Sigmoid colon (tissue), 7 donors: ENCODE data around the gene CNTLN. TPM values are rescaled to one million over a fixed set of nuclear protein-coding genes. Genes with fewer than 3 reads are reported as not detected.

Experiments used
- DNase-seq: peaks from one replicate; pipeline ENCODE4 v3.0.0-alpha.2; 2019
- H3K27ac ChIP-seq, 4 donors: fragments of 200-600 bp; sonication (generic); one replicate each; pipeline ENCODE4 v1.5.1; 2016 to 2019; ENCODE audit warnings: mild to moderate bottlenecking in 1 of 4
- H3K27me3 ChIP-seq, 3 donors: fragments of 200-600 bp; sonication (generic); one replicate each; pipeline ENCODE4 v1.5.1; 2019; ENCODE audit warnings: mild to moderate bottlenecking in 1 of 3
- H3K36me3 ChIP-seq, 4 donors: fragments of 200-600 bp; sonication (generic); one replicate each; pipeline ENCODE4 v1.5.1; 2016 to 2019
- H3K4me1 ChIP-seq, 4 donors: fragments of 200-600 bp; sonication (generic); one replicate each; pipeline ENCODE4 v1.5.1; 2017 to 2019
- H3K4me3 ChIP-seq, 4 donors: fragments of 200-600 bp; sonication (generic); one replicate each; pipeline ENCODE4 v1.5.1; 2017 to 2019; ENCODE audit warnings: mild to moderate bottlenecking in 2 of 4, moderate library complexity in 1 of 4
- H3K9me3 ChIP-seq, 4 donors: fragments of 200-600 bp in 3 of 4; sonication (generic) in 3 of 4; one replicate each; pipeline versions ENCODE4 v1.5.1 to v1.6.1; 2013 to 2019
- EP300 ChIP-seq, 4 donors: sonication (generic); formaldehyde crosslinking; IDR thresholded peaks; one replicate each; pipeline ENCODE4 v1.6.1; 2017; ENCODE audit warnings: antibody characterized with exemption in 4 of 4
- POLR2A ChIP-seq, 2 donors: fragments of 450-650 bp; IDR thresholded peaks; one replicate each; pipeline ENCODE4 v1.6.1; 2016; ENCODE audit warnings: antibody characterized with exemption in 2 of 2, mild to moderate bottlenecking in 2 of 2, moderate library complexity in 2 of 2
- POLR2AphosphoS5 ChIP-seq, 4 donors: sonication (generic); formaldehyde crosslinking; IDR thresholded peaks; one replicate each; pipeline ENCODE4 v1.6.1; 2017; ENCODE audit warnings: antibody characterized with exemption in 4 of 4
- WGBS, 2 donors: extraction: QIAGEN DNeasy Blood & Tissue Kit; methylation state at CpG; one replicate each; pipeline ENCODE4 v1.1.7; 2013; 5-methylcytosine and 5-hydroxymethylcytosine counted together
- intact Hi-C: fragments of 100-400 bp; cut with DNase I; formaldehyde crosslinking; loops from one replicate; pipeline ENCODE4 v1.15.1; 2023
- polyA plus RNA-seq, 3 donors: library from polyadenylated mRNA; stranded (reverse); fragments of 200-250 nt; gene quantifications; one replicate each; pipeline ENCODE4 v1.2.3, GENCODE V29; 2013
- total RNA-seq, 4 donors: library from RNA; depleted of rRNA; stranded (reverse); fragments of >200 nt; gene quantifications; one replicate each; pipeline ENCODE4 v1.1.0, GENCODE V29; 2016
- TF ChIP-seq, protein P1 (sequence below), 4 experiments: fragments of 450-650 bp in 3 of 4; fragments of 200-600 bp in 1 of 4; IDR thresholded peaks; one replicate each; pipeline ENCODE4 v1.5.1; 2016 to 2019; ENCODE audit warnings: antibody characterized with exemption in 4 of 4, mild to moderate bottlenecking in 3 of 4, moderate library complexity in 2 of 4
- donor health status: healthy with polysubstance abuse.
- donor health status: Bipolar disorder and iron deficiency.
- donor health status: healthy.

Gene CNTLN
- total and polyA plus RNA-seq, 7 donors, result 0.92 to 22.4 (median 12.1) TPM

DNA sequence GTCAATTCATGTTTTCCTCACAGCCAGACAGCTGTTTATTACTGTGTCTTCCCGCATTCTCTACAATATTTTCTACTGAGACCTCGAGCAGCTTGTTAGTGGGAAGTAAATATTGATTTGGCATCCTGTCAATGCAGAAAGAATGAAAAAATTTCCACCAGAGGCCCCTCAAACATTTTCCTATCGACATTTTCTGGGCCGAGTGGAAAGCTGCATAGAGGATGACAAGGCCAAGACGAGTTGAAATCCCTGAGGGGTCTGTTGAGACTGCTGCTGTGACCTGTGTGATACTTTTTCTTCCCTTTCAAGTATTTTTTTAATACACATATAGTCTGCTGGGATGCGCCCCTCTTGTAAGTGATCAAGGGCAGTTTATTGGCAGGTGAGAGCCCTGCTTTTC is 352.6 kb downstream of the CNTLN start:
- WGBS, 2 donors, result 81 to 82% methylated on average over 6 of the region's 6 CpGs
- no peak for TF ChIP-seq POLR2AphosphoS5 (IDR thresholded peaks at IDR 0.05)
- no peak for TF ChIP-seq POLR2A (IDR thresholded peaks at IDR 0.05)
- TF ChIP-seq, protein P1, sequence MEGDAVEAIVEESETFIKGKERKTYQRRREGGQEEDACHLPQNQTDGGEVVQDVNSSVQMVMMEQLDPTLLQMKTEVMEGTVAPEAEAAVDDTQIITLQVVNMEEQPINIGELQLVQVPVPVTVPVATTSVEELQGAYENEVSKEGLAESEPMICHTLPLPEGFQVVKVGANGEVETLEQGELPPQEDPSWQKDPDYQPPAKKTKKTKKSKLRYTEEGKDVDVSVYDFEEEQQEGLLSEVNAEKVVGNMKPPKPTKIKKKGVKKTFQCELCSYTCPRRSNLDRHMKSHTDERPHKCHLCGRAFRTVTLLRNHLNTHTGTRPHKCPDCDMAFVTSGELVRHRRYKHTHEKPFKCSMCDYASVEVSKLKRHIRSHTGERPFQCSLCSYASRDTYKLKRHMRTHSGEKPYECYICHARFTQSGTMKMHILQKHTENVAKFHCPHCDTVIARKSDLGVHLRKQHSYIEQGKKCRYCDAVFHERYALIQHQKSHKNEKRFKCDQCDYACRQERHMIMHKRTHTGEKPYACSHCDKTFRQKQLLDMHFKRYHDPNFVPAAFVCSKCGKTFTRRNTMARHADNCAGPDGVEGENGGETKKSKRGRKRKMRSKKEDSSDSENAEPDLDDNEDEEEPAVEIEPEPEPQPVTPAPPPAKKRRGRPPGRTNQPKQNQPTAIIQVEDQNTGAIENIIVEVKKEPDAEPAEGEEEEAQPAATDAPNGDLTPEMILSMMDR (IDR thresholded peaks at IDR 0.05), result no peak
- no peak for TF ChIP-seq EP300 (IDR thresholded peaks at IDR 0.05)
- no peak overlapping the region for H3K27ac ChIP-seq
- H3K9me3 ChIP-seq, result no peaks in the 10 kb centered on the region
- no peaks in the 10 kb centered on the region for H3K4me1 ChIP-seq
- H3K4me3 ChIP-seq, result no peak overlapping the region
- H3K27me3 ChIP-seq, result no peaks in the 10 kb centered on the region
- DNase-seq, result no peak
- intact Hi-C loops, result no loop called here
- no peaks in the 10 kb centered on the region for H3K36me3 ChIP-seq

DNA sequence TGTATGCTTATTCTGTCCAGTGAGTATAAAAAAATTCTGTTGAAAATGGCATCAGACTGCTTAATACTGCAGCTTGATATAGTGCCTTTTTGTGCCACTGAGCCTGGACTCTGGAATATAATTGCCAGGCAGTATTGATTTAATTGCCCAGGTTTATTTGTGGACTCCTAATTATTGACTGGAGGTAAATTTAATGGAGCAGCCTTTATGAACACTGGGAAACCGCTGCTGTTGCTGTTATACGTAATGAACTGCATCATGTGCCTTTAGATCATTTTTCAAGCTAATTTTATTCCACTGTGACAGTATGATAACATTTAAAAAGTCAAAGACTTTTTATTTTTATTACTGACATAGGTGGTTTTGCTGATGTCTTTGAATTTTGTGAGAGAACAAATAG is 353.8 kb downstream of the CNTLN start:
- H3K27ac ChIP-seq, result no peak overlapping the region
- TF ChIP-seq, protein P1 (IDR thresholded peaks at IDR 0.05), result no peak
- no peak for TF ChIP-seq POLR2A (IDR thresholded peaks at IDR 0.05)
- H3K27me3 ChIP-seq, result no peaks in the 10 kb centered on the region
- no peaks in the 10 kb centered on the region for H3K4me1 ChIP-seq
- DNase-seq, result no peak
- no peak overlapping the region for H3K4me3 ChIP-seq
- no peaks in the 10 kb centered on the region for H3K9me3 ChIP-seq
- 93% methylated on average over 2 of the region's 2 CpGs for WGBS, 2 donors
- intact Hi-C loops, result no loop called here
- H3K36me3 ChIP-seq, result no peaks in the 10 kb centered on the region

DNA sequence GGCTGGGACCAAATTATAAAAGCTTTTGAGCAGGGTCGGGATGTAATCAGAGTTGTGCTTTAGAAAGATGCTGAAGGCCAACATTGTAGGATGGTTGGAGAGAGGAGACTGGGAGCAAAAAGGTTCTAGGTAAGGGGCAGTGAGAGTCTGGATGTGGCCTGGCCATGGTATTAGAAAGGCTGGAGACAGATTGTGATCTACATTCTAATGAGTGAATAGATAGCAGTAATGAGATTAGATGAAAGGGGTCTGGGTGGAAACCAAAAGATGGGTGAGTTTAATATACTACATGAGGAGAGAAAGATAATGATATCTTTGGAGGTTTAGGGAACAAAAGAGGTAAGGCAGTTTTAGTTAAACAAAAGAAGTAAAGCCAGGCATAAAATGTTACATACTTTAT is 355.3 kb downstream of the CNTLN start:
- Histone ChIP-seq H3K9me3 (no peaks in the 10 kb centered on the region), H3K27ac (no peak overlapping the region), H3K4me3 (no peak overlapping the region), H3K36me3 (no peaks in the 10 kb centered on the region), H3K27me3 (no peaks in the 10 kb centered on the region), H3K4me1 (no peaks in the 10 kb centered on the region)
- intact Hi-C loops, result no loop called here
- no peak for TF ChIP-seq POLR2AphosphoS5 (IDR thresholded peaks at IDR 0.05)
- no peak for TF ChIP-seq EP300 (IDR thresholded peaks at IDR 0.05)
- TF ChIP-seq POLR2A (IDR thresholded peaks at IDR 0.05), result no peak
- TF ChIP-seq, protein P1 (IDR thresholded peaks at IDR 0.05), result no peak
- no peak for DNase-seq
- 87 to 93% methylated on average over 1 of the region's 1 CpG for WGBS, 2 donors

DNA sequence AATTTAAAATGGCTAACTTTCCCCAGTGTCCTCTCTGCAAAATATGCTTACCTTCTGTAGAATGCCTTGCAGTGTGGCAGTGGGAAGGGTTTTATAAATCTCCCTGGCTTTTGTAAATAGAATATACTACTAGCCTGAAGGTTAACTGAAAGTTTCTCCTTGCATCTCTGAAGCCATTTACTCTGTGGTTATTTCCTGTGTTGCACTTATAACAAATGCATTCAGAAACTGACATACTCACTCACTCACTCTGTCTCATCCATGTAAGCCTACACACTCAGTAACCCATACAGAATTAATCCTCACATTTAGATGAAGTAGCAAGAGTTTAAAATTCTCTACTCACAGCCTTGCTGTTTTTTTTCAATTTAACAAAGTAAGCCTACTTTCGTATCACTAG is 356.9 kb downstream of the CNTLN start:
- 96% methylated on average over 1 of the region's 1 CpG for WGBS, 2 donors

DNA sequence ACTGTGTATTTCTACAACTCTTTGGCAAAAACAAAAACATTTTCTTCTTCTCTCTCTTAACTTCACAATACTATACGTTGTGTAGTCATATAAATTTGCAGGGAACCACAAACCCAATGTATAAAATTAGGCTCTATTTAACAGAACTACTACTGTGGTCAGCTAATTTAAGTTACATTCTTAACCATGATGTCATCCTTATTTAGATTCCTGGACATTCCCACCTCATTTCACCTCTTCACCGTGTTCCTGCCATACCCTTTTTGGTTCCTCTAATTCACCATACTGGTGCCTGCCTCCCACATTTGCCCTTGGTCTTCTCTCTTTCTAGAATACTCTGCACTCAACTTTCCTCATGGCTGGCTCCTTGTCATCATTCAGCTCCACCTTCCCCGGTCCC is 368.4 kb downstream of the CNTLN start:
- intact Hi-C loops, result no loop called here
- H3K4me3 ChIP-seq, result no peak overlapping the region
- DNase-seq, result no peak
- WGBS, 2 donors, result 95% methylated on average over 3 of the region's 3 CpGs
- no peaks in the 10 kb centered on the region for H3K9me3 ChIP-seq
- H3K4me1 ChIP-seq, result no peaks in the 10 kb centered on the region
- H3K36me3 ChIP-seq, result no peaks in the 10 kb centered on the region
- TF ChIP-seq POLR2AphosphoS5 (IDR thresholded peaks at IDR 0.05) (no peak), EP300 (IDR thresholded peaks at IDR 0.05) (no peak), POLR2A (IDR thresholded peaks at IDR 0.05) (no peak)
- TF ChIP-seq, protein P1 (IDR thresholded peaks at IDR 0.05), result no peak
- H3K27me3 ChIP-seq, result no peaks in the 10 kb centered on the region
- no peak overlapping the region for H3K27ac ChIP-seq

More for the DNA sequence above, 356.9 kb downstream of the CNTLN start:
- Histone ChIP-seq H3K4me3 (no peak overlapping the region), H3K9me3 (no peaks in the 10 kb centered on the region), H3K27ac (no peak overlapping the region), H3K4me1 (no peaks in the 10 kb centered on the region), H3K27me3 (no peaks in the 10 kb centered on the region), H3K36me3 (peaks cover 0 to 5% (median 0%) of the 10 kb centered on the region in 4 donors)
- TF ChIP-seq EP300 (IDR thresholded peaks at IDR 0.05) (no peak), POLR2A (IDR thresholded peaks at IDR 0.05) (no peak), POLR2AphosphoS5 (IDR thresholded peaks at IDR 0.05) (no peak)
- TF ChIP-seq, protein P1 (IDR thresholded peaks at IDR 0.05), result no peak
- DNase-seq, result no peak
- intact Hi-C loops, result no loop called here
